NCI-H1436 (cell line): Measurements from ENCODE around the gene SERPINH1.

ENCODE experiments used
- DNase-seq: peaks from one replicate; lab custom pipeline; 2025; lab: John Stamatoyannopoulos, UW

SERPINH1 gene

DNA sequence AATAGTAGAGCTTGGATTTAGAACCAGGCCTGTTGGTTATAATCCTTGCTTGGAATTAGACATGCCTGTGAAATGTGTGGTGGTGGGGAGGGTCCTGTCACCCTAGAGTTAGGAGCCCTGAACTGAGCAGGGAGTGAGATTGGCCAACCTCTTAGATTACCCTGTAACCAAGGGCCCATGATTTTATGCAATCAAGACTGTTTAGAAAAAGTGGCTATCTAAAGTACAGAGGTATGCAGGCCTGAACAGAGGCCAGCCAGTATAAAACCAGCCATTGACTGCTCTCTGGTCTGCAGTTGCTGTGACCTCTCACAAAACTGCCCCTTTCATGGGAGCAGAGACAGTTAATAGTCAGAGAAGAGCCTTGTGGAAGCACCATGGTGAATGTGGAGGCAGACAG, 36.2 kb downstream of the SERPINH1 start:
- DNase-seq = no peak

DNA sequence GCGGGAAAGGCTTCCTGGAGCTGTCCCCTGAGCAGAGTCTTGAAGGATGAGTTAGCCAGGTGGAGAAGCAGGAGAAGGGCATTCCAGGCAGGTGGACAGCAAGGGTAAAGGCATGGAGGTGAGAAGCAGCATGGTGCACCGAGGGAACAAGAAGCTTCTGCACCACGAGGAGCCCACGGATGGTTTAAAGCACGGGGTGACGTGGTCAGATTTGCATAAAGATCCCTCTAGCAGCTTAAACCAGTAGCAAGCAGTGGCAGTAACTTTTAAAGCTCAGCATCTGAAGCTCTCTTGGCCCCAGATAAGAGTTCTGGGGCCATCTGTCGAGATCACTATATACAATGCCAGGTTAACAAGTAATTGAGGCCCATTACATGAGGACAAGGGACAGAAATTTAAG, 36.8 kb downstream of the SERPINH1 start:
- DNase-seq = no peak

DNA sequence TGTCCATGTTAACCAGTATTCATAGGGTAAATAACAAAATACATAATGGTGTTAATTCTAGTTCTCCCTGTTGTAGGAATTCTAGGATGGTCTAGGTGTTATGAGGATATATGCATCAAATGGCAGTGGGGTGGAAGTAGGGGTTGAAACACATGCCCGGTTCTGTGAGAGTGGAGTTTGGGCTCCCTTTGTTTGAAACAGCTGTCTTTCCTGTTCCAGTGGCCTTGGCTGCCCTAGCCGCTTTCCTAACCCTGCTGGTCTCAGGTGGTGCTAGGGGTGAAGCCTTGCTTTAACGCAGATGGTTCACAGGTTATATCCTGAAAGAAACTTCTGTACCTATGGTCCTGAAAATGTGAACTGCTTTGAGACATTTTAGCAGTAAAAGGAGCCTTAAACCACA, 38.3 kb downstream of the SERPINH1 start:
- DNase-seq = no peak

DNA sequence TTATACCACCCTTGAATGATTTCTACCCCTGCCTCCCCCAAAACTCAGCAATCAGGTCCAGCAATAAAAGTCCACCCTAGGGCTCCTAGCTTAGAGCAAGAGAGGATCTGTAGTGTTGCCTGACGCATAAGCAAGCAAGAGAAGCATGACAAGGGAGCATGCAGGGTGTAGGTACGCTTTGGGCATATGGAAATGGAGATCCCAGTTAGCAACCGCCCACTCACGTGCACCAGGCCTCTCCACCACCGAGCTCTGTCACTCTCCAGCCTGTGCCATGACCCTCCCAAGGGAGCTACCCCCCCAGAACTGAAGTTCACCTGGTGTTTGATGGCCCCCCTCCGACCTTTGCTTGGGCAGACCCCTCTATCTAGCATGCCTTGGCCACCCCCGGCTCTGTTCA, 39.4 kb downstream of the SERPINH1 start:
- DNase-seq = no peak

DNA sequence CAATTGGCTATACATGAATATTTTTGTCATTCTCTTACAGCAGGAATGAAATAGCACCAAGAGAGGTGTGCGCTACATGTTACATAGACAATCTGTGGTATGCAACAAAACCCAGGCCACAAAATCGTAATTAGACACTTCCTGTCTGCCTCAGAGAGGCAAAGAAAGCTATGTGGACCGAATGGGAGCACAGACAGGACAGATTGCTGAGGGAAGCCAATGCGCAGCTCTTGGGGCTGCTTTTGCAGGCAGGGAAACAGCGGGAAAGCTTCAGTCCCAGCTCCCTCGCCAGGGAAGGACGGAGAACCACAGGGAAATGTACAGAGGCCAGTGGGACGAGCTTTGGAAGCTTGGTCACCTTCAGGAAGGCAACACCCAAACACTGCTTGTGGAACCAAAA, 40.9 kb downstream of the SERPINH1 start:
- no peak for DNase-seq

DNA sequence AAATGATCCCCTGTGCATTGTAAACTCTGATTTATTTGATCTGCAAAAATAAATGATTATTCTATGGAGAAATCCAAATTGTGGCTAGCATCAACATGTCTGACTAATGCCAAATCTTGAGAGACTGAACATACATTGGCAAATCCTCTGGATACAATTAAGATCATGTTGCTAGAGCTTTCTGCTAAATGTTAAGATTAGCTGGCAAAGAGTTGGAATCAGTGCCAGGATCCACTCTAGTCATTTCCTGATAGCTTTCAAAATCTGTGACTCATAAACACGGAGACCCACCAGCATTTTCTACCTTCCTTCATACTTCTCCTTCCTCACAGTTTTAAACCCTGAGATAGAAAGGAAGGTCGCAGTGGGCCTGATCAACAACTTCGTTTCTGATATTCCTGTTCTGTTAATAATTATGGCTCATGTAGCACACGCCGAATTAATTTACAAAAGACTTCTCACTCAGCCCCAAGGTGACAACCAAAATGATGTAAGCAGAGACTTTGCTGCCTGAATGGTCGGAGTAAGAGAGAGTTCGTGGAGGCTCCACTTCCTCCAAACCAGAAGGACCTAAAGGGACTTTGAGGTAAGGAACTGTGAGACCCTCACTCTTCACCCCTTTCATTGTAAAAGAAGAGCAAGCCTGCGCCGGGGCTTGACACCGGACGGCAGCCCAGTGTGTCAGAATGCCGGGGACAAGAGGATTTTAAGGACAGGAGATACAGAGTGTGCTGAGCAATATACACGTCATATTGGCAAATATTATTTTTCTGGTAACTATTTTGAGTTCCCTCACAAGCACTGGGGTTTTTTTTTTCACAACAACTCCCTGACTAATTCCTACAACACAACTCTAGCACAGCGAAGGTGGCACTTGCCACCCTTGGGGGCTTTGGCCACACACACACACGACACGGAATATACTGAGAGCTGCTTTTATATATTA, 42.0 kb downstream of the SERPINH1 start:
- DNase-seq = no peak

DNA sequence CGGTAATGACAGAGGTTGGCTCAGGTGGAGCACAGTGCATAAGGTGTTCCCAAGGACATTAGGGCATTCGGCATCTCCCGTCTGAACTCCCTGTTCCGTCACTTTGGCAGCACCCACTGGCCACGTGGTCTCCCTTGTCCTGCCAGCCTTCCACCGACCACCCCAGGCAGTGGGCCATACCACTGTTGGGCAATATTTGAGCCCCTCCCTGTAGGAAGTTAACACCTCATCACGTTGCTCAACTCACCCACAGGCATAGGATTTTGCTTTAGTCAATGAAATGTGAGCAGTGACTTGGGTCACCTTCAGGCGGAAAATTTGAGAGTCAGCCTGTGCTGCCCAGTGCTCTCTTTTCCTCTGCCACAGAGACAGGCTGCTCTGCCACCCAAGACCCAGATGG, 44.0 kb downstream of the SERPINH1 start:
- no peak for DNase-seq

DNA sequence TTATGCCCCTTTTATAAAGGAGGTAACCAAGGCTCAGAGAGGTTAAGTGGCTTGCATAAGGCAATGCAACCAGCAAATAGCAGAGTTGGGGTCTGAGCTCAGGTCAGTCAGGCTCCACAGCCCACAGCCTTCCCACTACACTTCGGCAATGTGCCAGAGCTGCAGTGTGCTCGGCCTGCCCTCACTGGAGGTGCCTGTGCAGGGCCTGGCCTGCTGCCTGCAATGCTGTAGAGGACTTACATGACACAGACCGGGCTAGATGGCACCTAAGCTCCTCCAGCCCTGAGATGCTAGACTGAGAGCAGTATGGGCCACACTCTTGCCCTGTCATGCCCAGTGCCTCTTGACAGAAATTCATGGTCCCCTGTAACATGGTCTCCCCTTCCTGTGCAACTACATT, 49.8 kb downstream of the SERPINH1 start:
- DNase-seq = no peak

DNA sequence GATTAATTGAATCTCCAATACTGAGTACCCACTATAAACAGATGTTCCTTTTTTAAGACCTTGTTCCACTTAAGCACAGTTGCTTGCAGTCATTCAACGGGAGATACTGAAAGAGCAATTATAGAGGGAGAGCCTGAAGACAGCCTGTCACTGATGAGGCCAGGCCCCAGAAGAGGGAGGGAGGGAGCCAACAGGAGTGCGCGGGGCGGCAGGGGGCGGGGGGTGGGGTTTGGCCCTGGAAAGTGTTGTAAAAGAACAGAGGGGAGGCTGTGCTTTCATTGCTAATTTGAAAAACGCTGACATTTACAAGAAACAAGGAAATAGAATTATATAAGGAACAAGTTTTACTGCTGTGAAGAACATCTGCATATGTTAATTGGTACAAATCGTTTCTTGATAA, 53.7 kb downstream of the SERPINH1 start:
- DNase-seq = no peak

DNA sequence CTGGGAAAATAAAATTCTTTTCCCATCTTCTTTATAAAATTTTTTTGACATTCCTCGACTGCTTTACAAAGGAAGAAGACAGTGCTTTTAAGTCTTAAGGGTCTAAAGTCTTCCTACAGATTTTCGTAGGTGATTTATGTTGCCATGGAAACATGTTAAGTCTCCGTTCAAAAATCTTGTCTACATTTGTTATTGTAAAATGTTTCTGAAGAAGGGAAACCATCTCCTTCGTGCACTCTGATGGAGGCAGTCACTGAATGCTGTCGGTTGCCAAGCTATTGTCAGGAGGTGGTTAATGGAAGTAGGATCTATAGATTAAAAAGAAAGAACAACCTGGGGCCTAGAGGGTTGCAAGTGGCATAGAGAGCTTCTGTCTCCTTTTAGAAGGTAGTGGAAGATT, 54.2 kb downstream of the SERPINH1 start:
- DNase-seq = no peak
